ENCODE results near the gene SLC9A3.

The SLC9A3 gene

GRCh38 chr5:516980-517379 lies 7.3 kb downstream of the SLC9A3 start:
- Histone ChIP-seq H3K36me3 (ENCODE audit: low read depth) (no peaks in the 10 kb centered on the region), H3K4me1 (ENCODE audit: insufficient read depth, poor library complexity, severe bottlenecking) (no peaks in the 10 kb centered on the region), H3K27me3 (ENCODE audit: insufficient read depth, poor library complexity, severe bottlenecking) (peaks cover 66% of the 10 kb centered on the region), H3K27ac (ENCODE audit: poor library complexity, severe bottlenecking) (no peak overlapping the region), H3K9me3 (ENCODE audit: severe bottlenecking) (no peaks in the 10 kb centered on the region), H3K4me3 (ENCODE audit: severe bottlenecking) (no peak overlapping the region)
- DNase-seq (ENCODE audit: low spot score) (no peak), ATAC-seq (ENCODE audit: low read depth) (no peak)
- TF ChIP-seq, protein P1, sequence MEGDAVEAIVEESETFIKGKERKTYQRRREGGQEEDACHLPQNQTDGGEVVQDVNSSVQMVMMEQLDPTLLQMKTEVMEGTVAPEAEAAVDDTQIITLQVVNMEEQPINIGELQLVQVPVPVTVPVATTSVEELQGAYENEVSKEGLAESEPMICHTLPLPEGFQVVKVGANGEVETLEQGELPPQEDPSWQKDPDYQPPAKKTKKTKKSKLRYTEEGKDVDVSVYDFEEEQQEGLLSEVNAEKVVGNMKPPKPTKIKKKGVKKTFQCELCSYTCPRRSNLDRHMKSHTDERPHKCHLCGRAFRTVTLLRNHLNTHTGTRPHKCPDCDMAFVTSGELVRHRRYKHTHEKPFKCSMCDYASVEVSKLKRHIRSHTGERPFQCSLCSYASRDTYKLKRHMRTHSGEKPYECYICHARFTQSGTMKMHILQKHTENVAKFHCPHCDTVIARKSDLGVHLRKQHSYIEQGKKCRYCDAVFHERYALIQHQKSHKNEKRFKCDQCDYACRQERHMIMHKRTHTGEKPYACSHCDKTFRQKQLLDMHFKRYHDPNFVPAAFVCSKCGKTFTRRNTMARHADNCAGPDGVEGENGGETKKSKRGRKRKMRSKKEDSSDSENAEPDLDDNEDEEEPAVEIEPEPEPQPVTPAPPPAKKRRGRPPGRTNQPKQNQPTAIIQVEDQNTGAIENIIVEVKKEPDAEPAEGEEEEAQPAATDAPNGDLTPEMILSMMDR (IDR thresholded peaks at IDR 0.05; ENCODE audit: poor library complexity, severe bottlenecking), result no peak

DNA sequence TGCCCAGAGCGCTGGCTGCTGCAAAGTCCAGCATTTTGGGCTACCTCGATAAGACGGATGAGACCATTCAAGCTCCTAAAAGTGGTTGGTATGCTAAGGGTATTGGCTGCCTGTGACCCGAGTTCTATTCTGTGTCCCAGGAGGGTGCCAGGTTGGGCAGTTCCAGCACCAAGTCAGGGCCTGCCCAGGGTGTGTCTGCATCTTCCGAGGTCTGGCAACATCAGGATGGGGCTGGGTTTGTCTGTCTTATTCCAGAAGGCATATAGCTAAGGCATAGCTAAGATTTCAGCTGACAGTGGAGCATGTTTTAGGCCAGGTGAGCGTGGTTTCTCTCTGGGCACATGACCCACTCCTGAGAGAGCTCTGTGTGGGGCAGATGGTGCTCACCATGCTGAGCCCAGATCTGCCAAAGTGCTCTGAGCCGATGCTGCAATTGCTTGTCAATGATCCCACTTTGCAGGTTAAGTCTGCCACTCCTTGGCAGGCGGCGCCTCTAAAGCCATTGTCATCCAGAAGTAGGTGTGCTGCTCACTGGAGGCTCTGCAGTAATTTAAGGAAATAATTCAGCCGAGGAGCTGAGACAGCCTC lies 7.8 kb downstream of the SLC9A3 start:
- Histone ChIP-seq H3K27ac (ENCODE audit: poor library complexity, severe bottlenecking) (no peak overlapping the region), H3K4me1 (ENCODE audit: insufficient read depth, poor library complexity, severe bottlenecking) (no peaks in the 10 kb centered on the region), H3K9me3 (ENCODE audit: severe bottlenecking) (no peaks in the 10 kb centered on the region), H3K36me3 (ENCODE audit: low read depth) (no peaks in the 10 kb centered on the region), H3K4me3 (ENCODE audit: severe bottlenecking) (no peak overlapping the region), H3K27me3 (ENCODE audit: insufficient read depth, poor library complexity, severe bottlenecking) (peaks cover 64% of the 10 kb centered on the region)
- ATAC-seq (ENCODE audit: low read depth) (peak; percentile 43; the same call in 2 of the 3 replicates), DNase-seq (ENCODE audit: low spot score) (no peak)
- TF ChIP-seq, protein P1 (IDR thresholded peaks at IDR 0.05; ENCODE audit: poor library complexity, severe bottlenecking), result no peak

DNA sequence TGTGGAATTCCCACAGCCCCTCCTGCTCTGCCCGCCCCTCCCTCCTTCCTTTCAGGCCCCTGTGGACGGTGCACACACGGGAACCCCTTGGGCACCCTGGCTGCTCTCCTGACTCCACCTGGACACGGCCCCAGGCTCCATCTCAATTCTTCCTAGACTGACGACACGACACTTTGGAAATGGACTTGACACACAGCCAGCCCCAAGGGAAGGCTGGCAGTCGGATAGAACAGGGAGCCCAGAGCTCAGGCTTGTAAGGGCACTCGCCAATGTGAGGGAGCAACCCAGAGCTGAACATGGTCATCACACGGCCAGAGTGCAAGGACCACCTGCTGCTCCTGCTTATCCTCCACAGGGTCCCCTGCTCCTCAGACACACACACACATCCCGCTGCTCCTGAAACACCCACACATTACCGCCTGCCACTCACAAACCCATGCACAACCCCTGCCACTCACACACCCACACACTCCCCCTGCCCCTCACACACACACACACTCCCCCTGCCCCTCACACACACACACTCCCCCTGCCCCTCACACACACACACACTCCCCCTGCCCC lies 8.9 kb downstream of the SLC9A3 start:
- Histone ChIP-seq H3K4me1 (ENCODE audit: insufficient read depth, poor library complexity, severe bottlenecking) (no peaks in the 10 kb centered on the region), H3K36me3 (ENCODE audit: low read depth) (no peaks in the 10 kb centered on the region), H3K9me3 (ENCODE audit: severe bottlenecking) (no peaks in the 10 kb centered on the region), H3K4me3 (ENCODE audit: severe bottlenecking) (no peak overlapping the region), H3K27ac (ENCODE audit: poor library complexity, severe bottlenecking) (no peak overlapping the region), H3K27me3 (ENCODE audit: insufficient read depth, poor library complexity, severe bottlenecking) (peaks cover 63% of the 10 kb centered on the region)
- DNase-seq (ENCODE audit: low spot score), result no peak
- TF ChIP-seq, protein P1 (IDR thresholded peaks at IDR 0.05; ENCODE audit: poor library complexity, severe bottlenecking), result no peak
- ATAC-seq (ENCODE audit: low read depth), result peak; percentile 26; the same call in 2 of the 3 replicates

DNA sequence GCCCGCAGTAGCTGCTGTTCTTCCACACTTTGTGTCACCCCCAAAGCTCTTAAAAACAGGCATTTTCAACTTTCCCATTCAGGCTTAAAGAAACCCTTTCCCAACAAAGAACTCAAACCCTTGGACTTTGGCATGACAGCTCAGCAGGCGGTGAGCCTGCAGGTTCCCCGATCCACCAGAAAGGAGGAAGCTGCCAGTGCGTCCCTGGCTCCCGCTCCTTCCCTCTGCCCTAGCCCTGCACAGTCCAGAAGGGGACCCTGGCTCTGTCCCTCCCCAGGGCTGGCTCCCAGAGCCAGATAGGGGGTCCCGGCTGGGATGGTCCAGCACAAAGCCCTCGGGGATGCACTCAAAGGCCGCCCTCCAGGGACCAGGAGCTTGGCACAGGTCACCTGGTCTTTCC lies 9.6 kb downstream of the SLC9A3 start:
- Histone ChIP-seq H3K4me3 (ENCODE audit: severe bottlenecking) (no peak overlapping the region), H3K36me3 (ENCODE audit: low read depth) (no peaks in the 10 kb centered on the region), H3K27me3 (ENCODE audit: insufficient read depth, poor library complexity, severe bottlenecking) (peaks cover 65% of the 10 kb centered on the region), H3K9me3 (ENCODE audit: severe bottlenecking) (no peaks in the 10 kb centered on the region), H3K27ac (ENCODE audit: poor library complexity, severe bottlenecking) (no peak overlapping the region), H3K4me1 (ENCODE audit: insufficient read depth, poor library complexity, severe bottlenecking) (no peaks in the 10 kb centered on the region)
- ATAC-seq (ENCODE audit: low read depth) (no peak), DNase-seq (ENCODE audit: low spot score) (no peak)
- TF ChIP-seq, protein P1 (IDR thresholded peaks at IDR 0.05; ENCODE audit: poor library complexity, severe bottlenecking), result no peak

- H3K9me3 ChIP-seq (ENCODE audit: severe bottlenecking), result no peaks in the 10 kb centered on the region
- TF ChIP-seq, protein P1 (IDR thresholded peaks at IDR 0.05; ENCODE audit: poor library complexity, severe bottlenecking), result no peak
- no peak overlapping the region for H3K27ac ChIP-seq (ENCODE audit: poor library complexity, severe bottlenecking)
- DNase-seq (ENCODE audit: low spot score) (no peak), ATAC-seq (ENCODE audit: low read depth) (no peak)
- H3K27me3 ChIP-seq (ENCODE audit: insufficient read depth, poor library complexity, severe bottlenecking), result peaks cover 62% of the 10 kb centered on the region
- no peak overlapping the region for H3K4me3 ChIP-seq (ENCODE audit: severe bottlenecking)
- no peaks in the 10 kb centered on the region for H3K4me1 ChIP-seq (ENCODE audit: insufficient read depth, poor library complexity, severe bottlenecking)
- no peaks in the 10 kb centered on the region for H3K36me3 ChIP-seq (ENCODE audit: low read depth)
These were observed 10.2 kb downstream of the SLC9A3 start for GRCh38 chr5:514101-514485.
